Smooth muscle cell of the brain vasculature (primary cell): Measurements from ENCODE around the gene DACH1.

Experiments used
- DNase-seq: peaks from one replicate; pipeline ENCODE4 v3.0.0-alpha.2; 2012; ENCODE audit warnings: low read depth, low spot score

Gene DACH1

GRCh38 chr13:71702253-71702652, 164.8 kb downstream of the DACH1 start:
- DNase-seq = no peak

GRCh38 chr13:71701741-71702140, 165.3 kb downstream of the DACH1 start:
- no peak for DNase-seq

GRCh38 chr13:71699342-71699741, 167.7 kb downstream of the DACH1 start:
- no peak for DNase-seq

DNA sequence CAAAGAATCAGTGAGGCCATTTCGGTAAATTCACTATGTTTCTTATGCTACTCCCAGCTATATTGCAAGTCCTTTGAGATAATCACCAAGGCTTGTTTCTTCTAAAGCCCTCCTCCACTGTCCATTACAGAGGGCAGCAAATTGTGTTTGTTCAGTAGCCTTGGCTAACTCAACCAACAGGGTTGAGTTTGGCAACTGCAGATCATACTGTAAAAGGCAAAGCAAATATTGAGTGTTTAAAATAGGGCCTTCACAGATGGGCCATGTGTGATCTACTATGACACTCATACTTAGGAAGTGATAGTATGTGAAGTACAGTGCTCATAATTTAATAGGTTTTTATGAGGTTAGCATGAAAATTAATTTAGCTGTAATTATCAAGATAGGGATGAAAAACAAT, 171.3 kb downstream of the DACH1 start:
- DNase-seq = no peak

- no peak for DNase-seq
Observed at GRCh38 chr13:71685072-71685471, 181.9 kb downstream of the DACH1 start.

- no peak for DNase-seq
Observed at GRCh38 chr13:71681901-71682613, 184.9 kb downstream of the DACH1 start.

DNA sequence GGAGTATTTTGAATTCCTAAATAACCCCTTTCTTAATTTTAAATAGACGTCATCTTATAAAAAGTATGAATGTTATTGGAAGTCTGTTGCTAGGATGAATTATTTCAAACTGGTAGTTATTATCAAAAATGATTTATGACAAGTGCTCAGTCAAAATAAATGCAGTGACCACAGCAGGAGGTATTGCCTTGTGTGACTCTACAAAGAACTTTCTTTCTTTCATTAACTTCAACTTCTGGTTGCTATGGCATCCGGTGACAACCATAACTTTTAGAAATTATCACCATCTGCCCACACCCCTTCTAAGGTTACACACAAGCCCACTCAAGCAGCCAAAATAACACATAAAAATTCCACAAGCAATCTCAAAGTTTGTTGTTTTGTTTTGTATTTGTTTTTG, 189.9 kb downstream of the DACH1 start:
- no peak for DNase-seq

- no peak for DNase-seq
Observed at GRCh38 chr13:71672512-71672911, 194.5 kb downstream of the DACH1 start.

GRCh38 chr13:71663431-71663830, 203.6 kb downstream of the DACH1 start:
- DNase-seq = no peak

DNA sequence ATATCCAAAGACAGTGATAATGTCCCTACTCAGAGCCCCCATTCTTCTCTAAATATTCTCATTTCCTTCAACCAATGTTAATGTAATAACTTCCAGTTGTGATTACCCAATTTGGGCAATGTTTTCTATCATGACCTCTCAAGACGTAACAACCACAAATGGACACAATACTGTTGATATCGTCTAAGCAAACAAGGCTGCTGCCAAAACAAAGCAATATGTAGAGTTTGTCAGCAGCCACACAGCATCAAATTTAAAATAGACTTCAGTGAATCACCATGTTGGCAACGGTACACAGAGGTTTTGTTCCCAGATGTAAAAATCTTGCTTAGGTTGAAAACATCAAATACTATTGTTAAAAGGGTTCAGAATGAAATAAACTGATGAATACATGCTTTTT, 205.1 kb downstream of the DACH1 start:
- peak; percentile 7 for DNase-seq

DNA sequence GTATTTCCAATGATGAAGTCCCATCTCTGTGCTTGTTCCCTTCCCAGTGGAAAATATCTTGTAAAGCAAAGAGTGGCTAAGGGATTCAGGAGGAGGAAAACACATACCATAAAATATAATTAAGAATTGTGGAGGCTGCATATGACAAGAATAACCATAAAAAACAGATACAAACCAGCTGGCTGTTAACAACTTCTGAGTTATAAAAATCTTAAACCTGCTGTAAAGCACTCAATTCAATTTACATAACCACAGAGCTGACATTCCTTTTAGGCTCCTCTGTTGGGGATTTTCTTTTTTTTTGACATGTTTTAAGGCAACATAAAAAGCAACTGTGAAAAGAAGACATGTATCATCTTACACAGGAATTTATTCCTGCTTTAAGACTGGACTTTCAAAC, 207.6 kb downstream of the DACH1 start:
- no peak for DNase-seq

DNA sequence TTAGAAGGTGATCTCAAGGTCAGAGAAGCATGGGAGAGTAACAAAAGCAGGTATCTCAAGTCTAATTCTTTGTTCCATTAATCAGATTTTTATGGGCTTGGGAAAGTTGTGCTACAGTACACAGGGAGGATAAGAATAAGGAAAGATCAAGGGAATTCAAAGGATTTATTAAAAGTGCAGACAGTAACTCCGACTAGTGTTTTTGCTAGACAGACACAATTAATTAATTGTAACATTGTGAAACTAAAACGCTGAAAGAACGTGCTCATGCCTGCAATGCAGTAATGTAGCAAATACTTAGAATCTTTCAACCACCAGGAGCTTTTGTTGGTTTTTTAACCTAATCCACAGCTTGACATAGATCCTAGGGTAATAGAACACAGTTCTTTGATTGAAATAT, 221.5 kb downstream of the DACH1 start:
- DNase-seq = no peak

- DNase-seq = no peak
Observed at GRCh38 chr13:71644579-71644978, 222.4 kb downstream of the DACH1 start.

GRCh38 chr13:71643448-71643860, 223.6 kb downstream of the DACH1 start:
- DNase-seq = no peak

GRCh38 chr13:71638751-71639150, 228.3 kb downstream of the DACH1 start:
- no peak for DNase-seq

DNA sequence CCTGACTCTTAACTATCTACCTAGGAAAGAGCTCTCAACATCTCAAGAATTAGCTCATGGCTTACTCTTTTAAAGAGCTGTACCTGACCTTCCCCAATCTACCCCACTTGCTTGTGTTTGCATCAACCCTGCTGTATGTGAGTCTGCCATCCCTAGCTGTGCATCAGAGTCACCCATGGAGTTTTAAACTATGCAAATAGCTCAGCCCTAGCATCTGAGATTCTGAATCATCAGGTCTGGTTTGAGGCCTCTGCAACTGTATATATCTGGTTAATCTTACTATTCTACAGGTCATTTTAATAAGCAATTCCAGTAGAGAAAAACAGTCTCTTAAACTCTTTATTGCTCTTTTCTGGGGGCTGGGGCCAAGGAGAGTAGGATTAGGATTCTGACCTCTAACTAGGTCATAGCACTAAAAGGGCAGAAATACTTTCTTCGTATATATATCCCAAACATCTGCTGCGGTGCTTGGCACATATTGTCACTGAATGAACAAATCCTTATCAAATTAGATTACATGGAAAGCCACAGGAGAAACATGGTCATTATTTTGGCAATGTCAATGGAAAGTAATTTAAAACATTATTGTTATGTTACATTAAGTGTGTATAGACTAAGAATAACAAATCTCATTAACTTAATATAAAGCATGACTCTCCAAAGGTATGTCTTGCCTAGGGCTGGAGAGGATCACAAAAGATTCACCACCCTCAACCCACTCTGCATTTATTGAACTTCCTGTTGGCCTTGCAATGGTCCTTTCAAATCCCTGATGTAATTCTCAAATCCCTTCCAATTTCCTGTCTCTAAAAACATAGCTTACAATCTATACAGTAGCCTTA, 232.2 kb downstream of the DACH1 start:
- DNase-seq = no peak

DNA sequence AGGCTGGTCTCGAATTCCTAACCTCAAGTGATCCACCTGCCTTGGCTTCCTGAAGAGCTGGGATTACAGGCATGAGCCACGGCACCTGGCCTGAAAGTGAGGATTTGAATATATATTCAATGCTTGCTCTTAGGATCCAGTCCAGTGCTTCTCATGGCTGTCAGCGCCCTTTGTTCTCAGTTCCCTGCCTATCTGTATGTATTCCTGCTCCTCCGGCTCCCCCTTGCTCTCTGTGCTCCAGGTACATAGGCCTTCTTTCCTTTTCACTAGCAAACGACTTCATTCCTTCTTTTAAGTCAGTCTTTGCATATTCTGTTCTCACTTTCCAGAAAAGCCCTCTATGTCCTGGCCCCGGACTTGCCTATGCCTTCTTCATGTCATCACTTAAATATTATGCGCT, 232.8 kb downstream of the DACH1 start:
- DNase-seq = no peak

GRCh38 chr13:71632721-71633120, 234.3 kb downstream of the DACH1 start:
- no peak for DNase-seq

- no peak for DNase-seq
Observed at GRCh38 chr13:71632206-71632605, 234.8 kb downstream of the DACH1 start.

DNA sequence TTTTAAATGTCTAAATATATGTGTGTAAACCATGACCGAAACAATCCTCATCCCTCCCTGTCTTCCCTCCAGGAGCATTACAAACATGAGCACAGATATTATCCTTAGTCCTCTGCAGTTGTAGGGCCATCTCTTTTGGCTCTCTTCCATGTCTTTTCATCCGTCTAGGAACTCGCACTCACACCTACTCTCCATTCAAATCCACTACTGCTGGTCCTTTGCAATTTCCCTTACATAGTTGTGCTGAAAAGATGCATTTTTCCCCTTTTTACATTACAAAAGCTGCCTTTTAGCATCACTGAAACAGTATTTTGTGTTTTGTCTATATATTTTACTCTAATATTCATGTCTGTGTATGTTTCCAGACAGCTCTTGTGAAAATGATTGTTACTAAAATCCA, 237.8 kb downstream of the DACH1 start:
- no peak for DNase-seq

GRCh38 chr13:71626421-71627117, 240.4 kb downstream of the DACH1 start:
- no peak for DNase-seq

- no peak for DNase-seq
Observed at GRCh38 chr13:71625694-71626093, 241.3 kb downstream of the DACH1 start.
